Cardiac muscle cell (in vitro differentiated cells and primary cell): ENCODE measurements around the gene BTNL3. TPM values are rescaled to one million over a fixed set of nuclear protein-coding genes. Genes with fewer than 3 reads are reported as not detected.

Experiments
- DNase-seq, 2 donors: peaks; one replicate each; pipeline versions ENCODE4 v3.0.0 to v3.0.0-alpha.2; 2010 to 2017; ENCODE audit warnings: low read depth in 1 of 2, low spot score in 1 of 2
- H3K27ac ChIP-seq: fragments of 200-600 bp; sonication (generic); 2 replicates; pipeline ENCODE4 v1.5.1; 2016
- H3K27me3 ChIP-seq: fragments of 200-600 bp; sonication (generic); 2 replicates; pipeline ENCODE4 v1.6.0; 2016; ENCODE audit warnings: control low read depth
- H3K36me3 ChIP-seq: fragments of 200-600 bp; sonication (generic); 2 replicates; pipeline ENCODE4 v1.5.1; 2016; ENCODE audit warnings: control low read depth
- H3K4me1 ChIP-seq: fragments of 200-600 bp; sonication (generic); 2 replicates; pipeline ENCODE4 v1.8.1; 2017; ENCODE audit warnings: low read depth, mild to moderate bottlenecking, mixed run types
- H3K4me3 ChIP-seq: fragments of 200-600 bp; sonication (generic); 2 replicates; pipeline ENCODE4 v1.5.1; 2016; ENCODE audit warnings: mild to moderate bottlenecking
- H3K9me3 ChIP-seq: fragments of 200-600 bp; sonication (generic); 2 replicates; pipeline ENCODE4 v1.5.1; 2017; ENCODE audit warnings: low read depth, mild to moderate bottlenecking, control low read depth
- CTCF ChIP-seq: IDR thresholded peaks from 2 replicates; pipeline ENCODE4 v1.5.1; 2012; ENCODE audit warnings: low read depth, mild to moderate bottlenecking, low read length
- polyA plus RNA-seq: library from polyadenylated mRNA; unstranded; fragments of >200 nt; fragmentation: Nextera tagmentation; extraction: Ambion mirVana; gene quantifications from 2 replicates; pipeline ENCODE4 v1.2.1, GENCODE V29; 2016
- total RNA-seq: library from RNA; depleted of rRNA; stranded (reverse); fragments of >200 nt; gene quantifications from 2 replicates; pipeline ENCODE4 v1.2.3, GENCODE V29; 2016

BTNL3 gene, protein sequence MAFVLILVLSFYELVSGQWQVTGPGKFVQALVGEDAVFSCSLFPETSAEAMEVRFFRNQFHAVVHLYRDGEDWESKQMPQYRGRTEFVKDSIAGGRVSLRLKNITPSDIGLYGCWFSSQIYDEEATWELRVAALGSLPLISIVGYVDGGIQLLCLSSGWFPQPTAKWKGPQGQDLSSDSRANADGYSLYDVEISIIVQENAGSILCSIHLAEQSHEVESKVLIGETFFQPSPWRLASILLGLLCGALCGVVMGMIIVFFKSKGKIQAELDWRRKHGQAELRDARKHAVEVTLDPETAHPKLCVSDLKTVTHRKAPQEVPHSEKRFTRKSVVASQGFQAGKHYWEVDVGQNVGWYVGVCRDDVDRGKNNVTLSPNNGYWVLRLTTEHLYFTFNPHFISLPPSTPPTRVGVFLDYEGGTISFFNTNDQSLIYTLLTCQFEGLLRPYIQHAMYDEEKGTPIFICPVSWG
- total RNA-seq (not detected in 2 replicates), polyA plus RNA-seq (not detected in 2 replicates)

GRCh38 chr5:180988592-180988991, at the start of gene BTNL3:
Gene BTNL3 (plus strand): TSS chr5:180988846. CDS start chr5:180989029, 183 bp downstream.
- Histone ChIP-seq H3K4me3 (no peak within 1 kb of the TSS), H3K36me3 (no peaks in the 10 kb centered on the region), H3K9me3 (no peaks in the 10 kb centered on the region), H3K27me3 (no peaks in the 10 kb centered on the region), H3K4me1 (no peaks in the 10 kb centered on the region), H3K27ac (no peak within 1 kb of the TSS)
- DNase-seq: no peak
- no peak for TF ChIP-seq CTCF

GRCh38 chr5:180950291-180950949, 38.2 kb upstream of the BTNL3 start:
- Histone ChIP-seq H3K27ac (no peak overlapping the region), H3K4me1 (no peaks in the 10 kb centered on the region), H3K27me3 (no peaks in the 10 kb centered on the region), H3K36me3 (no peaks in the 10 kb centered on the region), H3K4me3 (no peak overlapping the region), H3K9me3 (no peaks in the 10 kb centered on the region)
- DNase-seq: no peak
- no peak for TF ChIP-seq CTCF

DNA sequence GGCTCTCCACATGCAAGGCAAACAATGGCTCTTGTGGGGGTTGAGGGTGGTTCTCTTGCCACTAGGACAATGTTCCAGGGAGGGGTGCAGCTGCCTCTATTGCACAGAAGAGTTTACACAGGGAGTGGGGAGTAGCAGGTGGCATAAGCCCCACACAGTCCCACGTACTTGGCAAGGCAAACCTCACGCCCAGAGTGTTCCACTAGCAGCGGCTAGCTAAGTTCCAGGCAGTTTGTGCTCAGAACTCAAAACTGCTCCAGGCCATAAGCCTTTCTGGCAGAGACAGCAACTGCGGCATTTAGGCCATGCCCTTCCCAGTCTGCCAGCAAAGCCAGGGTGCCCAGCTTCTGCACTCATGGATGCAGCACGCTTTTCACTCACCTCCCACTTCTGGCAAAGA, 29.0 kb upstream of the BTNL3 start:
- H3K9me3 ChIP-seq: no peaks in the 10 kb centered on the region
- H3K36me3 ChIP-seq: no peaks in the 10 kb centered on the region
- no peak overlapping the region for H3K27ac ChIP-seq
- H3K4me3 ChIP-seq: no peak overlapping the region
- no peak for TF ChIP-seq CTCF
- no peak for DNase-seq
- H3K27me3 ChIP-seq: no peaks in the 10 kb centered on the region
- H3K4me1 ChIP-seq: no peaks in the 10 kb centered on the region

- no peaks in the 10 kb centered on the region for H3K27me3 ChIP-seq
- H3K9me3 ChIP-seq: no peaks in the 10 kb centered on the region
- no peak overlapping the region for H3K27ac ChIP-seq
- H3K4me1 ChIP-seq: no peaks in the 10 kb centered on the region
- TF ChIP-seq CTCF: no peak
- no peak overlapping the region for H3K4me3 ChIP-seq
- no peak for DNase-seq
- no peaks in the 10 kb centered on the region for H3K36me3 ChIP-seq
Observed at GRCh38 chr5:180960209-180960608, 28.4 kb upstream of the BTNL3 start.

- H3K36me3 ChIP-seq: no peaks in the 10 kb centered on the region
- H3K9me3 ChIP-seq: no peaks in the 10 kb centered on the region
- no peaks in the 10 kb centered on the region for H3K4me1 ChIP-seq
- DNase-seq: no peak
- no peak for TF ChIP-seq CTCF
- H3K27ac ChIP-seq: no peak overlapping the region
- no peaks in the 10 kb centered on the region for H3K27me3 ChIP-seq
- no peak overlapping the region for H3K4me3 ChIP-seq
Observed at GRCh38 chr5:180969406-180969805, 19.2 kb upstream of the BTNL3 start.
